Activated T-helper 1 cell treated with anti-CD3 and anti-CD28 coated beads, Interleukin-12 subunit alpha, Interleukin-12 subunit beta, Interleukin-2, Interleukin-4 antibody, amounts not matched to agents 30 ng/mL and 10 ng/mL and 1 ng/mL, durations not matched to agents 14 hours and 24 hours and 36 hours (primary cell): Measurements from ENCODE around the gene C14orf93. TPM values are rescaled to one million over a fixed set of nuclear protein-coding genes. Genes with fewer than 3 reads are reported as not detected.

Experiments used
- DNase-seq: peaks from one replicate; pipeline ENCODE4 v3.0.0; 2021; ENCODE audit warnings: low spot score
- H3K27ac Mint-ChIP-seq: one replicate; pipeline ENCODE4 v1.8.0; 2021; ENCODE audit warnings: mild to moderate bottlenecking, mixed read lengths
- H3K27me3 Mint-ChIP-seq: one replicate; pipeline ENCODE4 v1.8.0; 2022; ENCODE audit warnings: mild to moderate bottlenecking, moderate library complexity, mixed read lengths; ENCODE audit not compliant: insufficient read depth
- H3K36me3 Mint-ChIP-seq: one replicate; pipeline ENCODE4 v1.8.0; 2021; ENCODE audit warnings: low read depth, mixed read lengths
- H3K4me1 Mint-ChIP-seq: one replicate; pipeline ENCODE4 v1.8.0; 2021; ENCODE audit warnings: low read depth, mixed read lengths
- H3K4me3 Mint-ChIP-seq: one replicate; pipeline ENCODE4 v1.8.0; 2021; ENCODE audit warnings: mild to moderate bottlenecking, moderate library complexity, mixed read lengths
- H3K9me3 Mint-ChIP-seq: one replicate; pipeline ENCODE4 v1.8.0; 2021; ENCODE audit warnings: mixed read lengths
- intact Hi-C: fragments of 100-400 bp; cut with micrococcal nuclease; formaldehyde crosslinking; loops from one replicate; pipeline ENCODE4 v1.15.1; 2024
- total RNA-seq: library from RNA; stranded (reverse); gene quantifications from 2 replicates; pipeline ENCODE4 v1.2.3, GENCODE V29; 2022

The C14orf93 gene
- total RNA-seq, 1 donor from 2014 or later = 7.2 TPM

DNA sequence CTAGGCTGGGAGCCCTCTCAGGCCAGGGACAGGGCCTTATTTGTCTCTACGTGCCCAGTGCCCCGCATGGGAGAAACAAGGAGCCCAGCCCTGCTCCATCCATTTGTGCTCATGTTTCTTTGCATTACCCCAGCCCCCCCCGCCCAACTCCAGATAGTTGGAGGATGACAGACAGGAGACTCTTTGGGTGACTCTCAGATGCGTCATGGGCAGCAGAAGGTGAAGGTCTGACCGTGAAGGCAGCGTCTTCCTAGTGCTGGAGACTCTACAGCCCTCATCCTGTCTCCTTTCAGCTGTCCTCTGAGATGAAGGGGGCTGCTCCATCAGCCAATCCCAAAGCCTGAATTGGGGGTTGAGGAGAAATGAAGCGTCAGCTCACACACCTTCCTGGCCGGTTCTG, 31.8 kb upstream of the C14orf93 start:
- H3K27ac Mint-ChIP-seq = no peak overlapping the region
- peaks cover 2% of the 10 kb centered on the region for H3K27me3 Mint-ChIP-seq
- H3K36me3 Mint-ChIP-seq = no peaks in the 10 kb centered on the region
- H3K9me3 Mint-ChIP-seq = no peaks in the 10 kb centered on the region
- H3K4me3 Mint-ChIP-seq = no peak overlapping the region
- H3K4me1 Mint-ChIP-seq = no peaks in the 10 kb centered on the region
- intact Hi-C loops = no loop called here
- no peak for DNase-seq

- Mint-ChIP-seq H3K4me3 (no peak overlapping the region), H3K36me3 (peaks cover 2% of the 10 kb centered on the region), H3K4me1 (peaks cover 9% of the 10 kb centered on the region), H3K9me3 (peaks cover 2% of the 10 kb centered on the region), H3K27ac (no peak overlapping the region), H3K27me3 (peaks cover 2% of the 10 kb centered on the region)
- DNase-seq = no peak
- intact Hi-C loops = no loop called here
Measured at GRCh38 chr14:23040100-23040499, 30.2 kb upstream of the C14orf93 start.

DNA sequence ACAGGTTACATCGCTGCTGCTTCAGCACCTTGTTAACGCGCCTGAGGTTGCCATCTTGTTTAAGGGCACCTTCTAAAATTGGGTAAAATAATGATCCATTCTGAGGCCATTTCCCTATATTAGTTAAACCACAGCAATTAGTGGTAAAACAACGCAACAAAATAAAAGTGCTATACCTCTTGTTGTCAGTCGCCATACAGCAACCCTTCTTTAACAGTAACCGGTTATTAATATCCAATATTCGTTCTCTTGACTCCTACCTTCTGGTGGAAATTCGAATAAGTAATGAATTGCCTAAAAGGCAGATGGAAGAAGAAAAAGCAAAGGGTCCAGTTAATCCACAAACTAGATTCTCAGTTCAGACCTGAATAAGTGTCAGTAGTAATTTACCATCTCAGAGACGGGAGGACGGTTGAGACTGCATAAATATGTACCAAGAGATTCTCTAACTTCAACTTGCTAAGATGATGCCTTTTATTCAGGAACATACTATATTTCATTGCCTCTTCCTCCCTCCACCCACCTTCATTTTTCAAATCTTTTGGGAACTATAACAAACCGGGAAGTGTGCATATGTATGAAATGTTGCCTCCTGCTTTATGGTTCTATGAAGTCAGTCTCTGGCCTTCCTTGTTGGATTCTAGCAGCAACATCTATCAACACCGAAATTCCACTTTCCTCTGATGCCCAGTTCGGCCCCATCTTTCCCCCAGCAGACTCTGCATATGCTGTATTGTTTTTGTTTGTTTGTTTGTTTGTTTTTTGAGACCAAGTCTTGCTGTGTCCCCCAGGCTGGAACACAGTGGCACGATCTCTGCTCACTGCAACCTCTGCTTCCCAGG, 25.6 kb upstream of the C14orf93 start:
- no peak for DNase-seq
- H3K9me3 Mint-ChIP-seq = peaks cover 2% of the 10 kb centered on the region
- peak overlapping the region; percentile 98 for H3K4me3 Mint-ChIP-seq
- H3K27me3 Mint-ChIP-seq = peaks cover 2% of the 10 kb centered on the region
- peaks cover 27% of the 10 kb centered on the region for H3K36me3 Mint-ChIP-seq
- peak overlapping the region; percentile 98 for H3K27ac Mint-ChIP-seq
- intact Hi-C loops = loop anchor here (1.0 to 2.0 kb wide), 4 partner anchors 28 to 269 kb away; partner anchors contain the start of genes HAUS4 and OXA1L
- peaks cover 28% of the 10 kb centered on the region for H3K4me1 Mint-ChIP-seq

DNA sequence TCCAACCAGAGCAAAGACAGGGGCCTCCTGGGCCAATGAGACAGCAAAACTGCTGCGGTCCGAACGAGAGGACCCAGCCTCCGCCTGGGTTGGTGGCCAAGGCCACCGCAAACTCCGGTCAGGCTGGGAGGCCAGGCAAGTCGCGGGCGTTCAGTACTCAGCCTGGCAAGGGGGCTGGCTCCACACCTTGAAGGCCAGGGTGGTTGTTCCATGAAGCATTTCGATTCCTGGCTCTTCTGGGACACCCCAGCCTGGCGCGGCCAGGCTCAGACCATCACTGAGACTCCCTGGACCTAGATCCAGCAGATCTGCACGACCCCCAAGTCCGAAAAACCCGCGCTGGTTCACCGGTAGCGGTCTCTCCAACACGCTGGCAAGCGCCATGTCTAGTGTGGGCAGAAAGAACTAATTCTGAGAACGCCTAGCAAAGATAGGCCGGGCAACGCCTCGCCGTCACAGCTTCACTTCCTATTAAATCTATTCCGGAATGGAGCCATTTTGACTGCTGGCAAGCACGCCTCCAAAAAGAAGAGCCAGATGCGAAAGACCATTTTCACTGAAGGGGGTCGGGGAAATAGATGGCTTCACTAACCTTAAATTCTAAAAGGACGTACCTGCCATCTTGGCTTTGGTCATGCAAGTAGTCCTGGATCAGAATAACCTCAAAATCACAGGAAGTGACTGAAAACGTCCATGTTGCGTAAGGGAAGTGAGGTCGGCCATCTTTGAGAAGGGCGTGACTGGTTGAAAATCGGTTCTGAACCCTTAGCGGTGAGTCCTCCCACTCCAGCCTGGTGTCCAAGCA, 24.8 kb upstream of the C14orf93 start, which contains the start of gene PSMB5:
Gene PSMB5 (minus strand): TSS at position 403 of the 805 bp plus-strand sequence. CDS start 19 bp downstream, at position 384.
- peaks cover 28% of the 10 kb centered on the region for H3K4me1 Mint-ChIP-seq
- peak within 1 kb of the TSS; percentile 98 for H3K27ac Mint-ChIP-seq
- peak; percentile 85 for DNase-seq
- H3K9me3 Mint-ChIP-seq = peaks cover 2% of the 10 kb centered on the region
- H3K4me3 Mint-ChIP-seq = peak within 1 kb of the TSS; percentile 98
- H3K27me3 Mint-ChIP-seq = peaks cover 2% of the 10 kb centered on the region
- H3K36me3 Mint-ChIP-seq = peaks cover 27% of the 10 kb centered on the region
- intact Hi-C loops = loop anchor here (1.0 to 2.0 kb wide), 11 partner anchors 22 to 287 kb away; partner anchors contain the start of genes ACIN1, AJUBA, C14orf119 and HAUS4

DNA sequence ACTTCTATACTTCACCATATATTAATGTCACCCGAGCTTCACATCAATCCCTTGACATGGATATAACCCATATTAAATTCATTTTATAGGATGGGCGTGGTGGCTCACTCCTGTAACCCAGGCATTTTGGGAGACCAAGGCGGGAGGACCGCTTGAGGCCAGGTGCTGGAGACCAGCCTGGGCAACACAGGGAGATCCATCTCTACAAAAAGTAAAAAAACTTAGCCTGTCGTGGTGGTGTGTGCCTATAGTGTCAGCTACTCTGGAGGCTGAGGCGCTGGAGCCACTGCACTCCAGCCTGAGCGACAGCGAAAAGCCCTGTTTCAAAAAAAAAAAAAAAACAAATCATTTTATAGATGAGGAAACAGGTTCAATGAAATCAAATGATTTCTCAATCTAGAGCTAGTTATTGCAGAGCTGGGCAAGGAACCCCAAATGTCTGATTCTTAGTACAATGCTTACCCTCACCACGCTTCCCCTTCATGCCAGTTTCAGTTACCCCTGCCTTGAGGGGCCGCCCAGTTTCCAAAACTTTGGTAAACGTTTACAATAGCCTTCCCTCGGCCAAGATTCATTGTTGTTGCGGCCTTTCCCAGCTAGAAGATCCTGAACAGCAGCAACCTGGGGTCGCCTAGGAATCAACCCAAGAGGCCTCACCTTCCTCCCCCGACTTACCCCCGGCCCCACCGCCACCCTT, 24.0 kb upstream of the C14orf93 start:
- Mint-ChIP-seq H3K4me3 (peak overlapping the region; percentile 98), H3K27ac (peak overlapping the region; percentile 98), H3K27me3 (no peaks in the 10 kb centered on the region), H3K9me3 (peaks cover 2% of the 10 kb centered on the region), H3K4me1 (peaks cover 34% of the 10 kb centered on the region), H3K36me3 (peaks cover 32% of the 10 kb centered on the region)
- no peak for DNase-seq
- intact Hi-C loops = loop anchor here (1.0 to 2.0 kb wide), 8 partner anchors 22 to 287 kb away; partner anchors contain the start of genes ACIN1, AJUBA, C14orf119 and OXA1L

- Mint-ChIP-seq H3K27me3 (no peaks in the 10 kb centered on the region), H3K9me3 (peaks cover 2% of the 10 kb centered on the region), H3K4me3 (peak overlapping the region; percentile 98), H3K36me3 (peaks cover 36% of the 10 kb centered on the region), H3K4me1 (peaks cover 39% of the 10 kb centered on the region), H3K27ac (peak overlapping the region; percentile 98)
- intact Hi-C loops = no loop called here
- DNase-seq = no peak
Measured at GRCh38 chr14:23033251-23033727, 23.3 kb upstream of the C14orf93 start.

GRCh38 chr14:23030936-23031335, 21.0 kb upstream of the C14orf93 start:
- H3K4me3 Mint-ChIP-seq = no peak overlapping the region
- H3K27me3 Mint-ChIP-seq = no peaks in the 10 kb centered on the region
- intact Hi-C loops = no loop called here
- H3K9me3 Mint-ChIP-seq = peaks cover 2% of the 10 kb centered on the region
- peaks cover 45% of the 10 kb centered on the region for H3K36me3 Mint-ChIP-seq
- H3K27ac Mint-ChIP-seq = no peak overlapping the region
- DNase-seq = no peak
- H3K4me1 Mint-ChIP-seq = peaks cover 49% of the 10 kb centered on the region

GRCh38 chr14:23028799-23029198, 18.9 kb upstream of the C14orf93 start:
- Mint-ChIP-seq H3K27ac (peak overlapping the region; percentile 40), H3K36me3 (peaks cover 55% of the 10 kb centered on the region), H3K4me1 (peaks cover 59% of the 10 kb centered on the region), H3K9me3 (no peaks in the 10 kb centered on the region), H3K27me3 (no peaks in the 10 kb centered on the region), H3K4me3 (peak overlapping the region; percentile 28)
- intact Hi-C loops = loop anchor here (1.0 kb wide), 1 partner anchor 21 kb away; no protein-coding TSS in a partner anchor
- DNase-seq = no peak

DNA sequence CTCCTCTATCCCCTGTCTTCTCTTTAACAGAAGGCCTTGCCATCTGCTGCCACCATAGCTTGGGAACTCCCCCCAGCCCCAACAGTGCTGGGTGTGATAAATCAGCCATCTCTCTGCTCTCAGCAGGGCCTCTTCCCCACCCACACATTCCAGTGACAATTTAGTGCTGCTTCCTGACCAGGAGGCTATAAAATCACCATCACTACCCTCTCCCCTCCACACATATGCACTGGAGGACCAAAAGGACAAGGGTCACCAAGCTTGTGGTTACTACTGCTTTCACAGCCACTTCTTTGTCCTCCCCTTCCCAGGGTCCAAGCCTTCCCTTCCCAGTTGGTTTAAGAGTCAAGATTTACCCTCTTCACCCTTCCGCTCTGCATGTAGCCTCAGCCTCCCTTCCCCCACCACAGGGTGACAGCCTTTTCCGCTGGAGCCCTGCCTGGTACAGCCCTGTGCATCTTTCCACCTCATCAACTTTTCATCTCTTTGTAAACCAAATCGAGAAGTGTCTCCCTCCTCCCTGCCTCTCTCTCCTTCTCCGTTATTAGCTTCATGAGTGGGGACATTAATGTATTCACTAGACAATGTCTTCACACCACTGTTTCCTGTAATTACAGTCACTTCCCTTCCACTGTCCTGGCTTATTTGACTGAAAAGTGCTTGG, 15.3 kb upstream of the C14orf93 start:
- no peak for DNase-seq
- peaks cover 47% of the 10 kb centered on the region for H3K36me3 Mint-ChIP-seq

DNA sequence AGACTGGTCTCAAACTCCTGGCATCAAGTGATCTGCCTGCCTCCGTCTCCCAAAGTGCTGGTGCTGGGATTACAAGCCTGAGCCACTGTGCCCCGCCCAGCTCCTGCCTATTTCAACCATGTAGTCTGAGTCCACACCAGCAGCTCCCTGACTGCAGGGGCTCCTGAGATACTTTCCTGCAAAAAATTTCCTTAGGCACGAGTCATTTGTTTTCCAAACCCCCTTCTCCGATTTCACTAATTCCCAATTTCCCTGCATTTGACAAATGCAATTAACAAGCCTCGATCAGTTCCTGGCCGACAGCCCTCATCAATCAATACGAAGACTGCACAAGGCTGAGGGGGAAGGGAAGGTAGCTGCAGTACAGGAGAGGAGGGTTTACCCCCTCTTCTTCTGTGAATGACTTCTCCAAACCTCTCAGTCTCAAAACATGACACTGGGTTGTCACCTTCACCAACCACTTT, 14.7 kb upstream of the C14orf93 start:
- intact Hi-C loops = no loop called here
- DNase-seq = no peak
- H3K4me3 Mint-ChIP-seq = no peak overlapping the region
- H3K9me3 Mint-ChIP-seq = no peaks in the 10 kb centered on the region
- peak overlapping the region; percentile 77 for H3K27ac Mint-ChIP-seq
- no peaks in the 10 kb centered on the region for H3K27me3 Mint-ChIP-seq
- peaks cover 62% of the 10 kb centered on the region for H3K4me1 Mint-ChIP-seq
- peaks cover 47% of the 10 kb centered on the region for H3K36me3 Mint-ChIP-seq

More for the DNA sequence above, 15.3 kb upstream of the C14orf93 start:
- no peaks in the 10 kb centered on the region for H3K27me3 Mint-ChIP-seq
- intact Hi-C loops = no loop called here
- peak overlapping the region; percentile 38 for H3K4me3 Mint-ChIP-seq
- peak overlapping the region; percentile 77 for H3K27ac Mint-ChIP-seq
- peaks cover 62% of the 10 kb centered on the region for H3K4me1 Mint-ChIP-seq
- no peaks in the 10 kb centered on the region for H3K9me3 Mint-ChIP-seq

DNA sequence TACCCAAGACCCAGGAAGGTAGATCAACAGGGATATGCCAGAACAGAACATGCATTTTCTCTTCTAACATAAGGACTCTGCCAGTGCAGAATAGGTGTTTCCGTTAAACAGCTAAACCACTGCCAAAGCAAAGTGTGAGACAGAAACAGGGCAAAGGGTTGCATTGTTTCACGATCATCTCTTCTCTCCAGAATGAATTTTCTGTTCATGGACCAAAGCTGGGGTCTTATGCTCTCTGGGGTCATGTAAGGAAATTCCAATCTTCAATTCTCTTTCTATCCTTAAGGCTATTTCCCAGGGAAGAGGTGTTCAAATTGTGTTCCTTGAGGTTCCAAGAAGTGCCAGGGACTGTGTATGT, 13.8 kb upstream of the C14orf93 start:
- Mint-ChIP-seq H3K9me3 (no peaks in the 10 kb centered on the region), H3K27me3 (no peaks in the 10 kb centered on the region), H3K27ac (no peak overlapping the region), H3K4me3 (no peak overlapping the region), H3K4me1 (peaks cover 54% of the 10 kb centered on the region), H3K36me3 (peaks cover 40% of the 10 kb centered on the region)
- DNase-seq = no peak
- intact Hi-C loops = no loop called here
